Sigmoid colon (tissue), 7 donors: ENCODE measurements around the gene GABBR2. TPM values are rescaled to one million over a fixed set of nuclear protein-coding genes. Genes with fewer than 3 reads are reported as not detected.
A peak's percentile ranks its signal among the peaks of the same experiment; 100 is the strongest.

Experiments
- DNase-seq: peaks from one replicate; pipeline ENCODE4 v3.0.0-alpha.2; 2019
- H3K27ac ChIP-seq, 4 donors: fragments of 200-600 bp; sonication (generic); one replicate each; pipeline ENCODE4 v1.5.1; 2016 to 2019; ENCODE audit warnings: mild to moderate bottlenecking in 1 of 4
- H3K27me3 ChIP-seq, 3 donors: fragments of 200-600 bp; sonication (generic); one replicate each; pipeline ENCODE4 v1.5.1; 2019; ENCODE audit warnings: mild to moderate bottlenecking in 1 of 3
- H3K36me3 ChIP-seq, 4 donors: fragments of 200-600 bp; sonication (generic); one replicate each; pipeline ENCODE4 v1.5.1; 2016 to 2019
- H3K4me1 ChIP-seq, 4 donors: fragments of 200-600 bp; sonication (generic); one replicate each; pipeline ENCODE4 v1.5.1; 2017 to 2019
- H3K4me3 ChIP-seq, 4 donors: fragments of 200-600 bp; sonication (generic); one replicate each; pipeline ENCODE4 v1.5.1; 2017 to 2019; ENCODE audit warnings: mild to moderate bottlenecking in 2 of 4, moderate library complexity in 1 of 4
- H3K9me3 ChIP-seq, 4 donors: fragments of 200-600 bp in 3 of 4; sonication (generic) in 3 of 4; one replicate each; pipeline versions ENCODE4 v1.5.1 to v1.6.1; 2013 to 2019
- EP300 ChIP-seq, 4 donors: sonication (generic); formaldehyde crosslinking; IDR thresholded peaks; one replicate each; pipeline ENCODE4 v1.6.1; 2017; ENCODE audit warnings: antibody characterized with exemption in 4 of 4
- POLR2A ChIP-seq, 2 donors: fragments of 450-650 bp; IDR thresholded peaks; one replicate each; pipeline ENCODE4 v1.6.1; 2016; ENCODE audit warnings: antibody characterized with exemption in 2 of 2, mild to moderate bottlenecking in 2 of 2, moderate library complexity in 2 of 2
- POLR2AphosphoS5 ChIP-seq, 4 donors: sonication (generic); formaldehyde crosslinking; IDR thresholded peaks; one replicate each; pipeline ENCODE4 v1.6.1; 2017; ENCODE audit warnings: antibody characterized with exemption in 4 of 4
- WGBS, 2 donors: extraction: QIAGEN DNeasy Blood & Tissue Kit; methylation state at CpG; one replicate each; pipeline ENCODE4 v1.1.7; 2013; 5-methylcytosine and 5-hydroxymethylcytosine counted together
- intact Hi-C: fragments of 100-400 bp; cut with DNase I; formaldehyde crosslinking; loops from one replicate; pipeline ENCODE4 v1.15.1; 2023
- polyA plus RNA-seq, 3 donors: library from polyadenylated mRNA; stranded (reverse); fragments of 200-250 nt; gene quantifications; one replicate each; pipeline ENCODE4 v1.2.3, GENCODE V29; 2013
- total RNA-seq, 4 donors: library from RNA; depleted of rRNA; stranded (reverse); fragments of >200 nt; gene quantifications; one replicate each; pipeline ENCODE4 v1.1.0, GENCODE V29; 2016
- TF ChIP-seq, protein P1 (sequence below), 4 experiments: fragments of 450-650 bp in 3 of 4; fragments of 200-600 bp in 1 of 4; IDR thresholded peaks; one replicate each; pipeline ENCODE4 v1.5.1; 2016 to 2019; ENCODE audit warnings: antibody characterized with exemption in 4 of 4, mild to moderate bottlenecking in 3 of 4, moderate library complexity in 2 of 4
- donor health status: healthy with polysubstance abuse.
- donor health status: Bipolar disorder and iron deficiency.
- donor health status: healthy.

Gene GABBR2
- total and polyA plus RNA-seq, 7 donors = under 0.01 to 0.04 (median under 0.01) TPM; not detected in 4

DNA sequence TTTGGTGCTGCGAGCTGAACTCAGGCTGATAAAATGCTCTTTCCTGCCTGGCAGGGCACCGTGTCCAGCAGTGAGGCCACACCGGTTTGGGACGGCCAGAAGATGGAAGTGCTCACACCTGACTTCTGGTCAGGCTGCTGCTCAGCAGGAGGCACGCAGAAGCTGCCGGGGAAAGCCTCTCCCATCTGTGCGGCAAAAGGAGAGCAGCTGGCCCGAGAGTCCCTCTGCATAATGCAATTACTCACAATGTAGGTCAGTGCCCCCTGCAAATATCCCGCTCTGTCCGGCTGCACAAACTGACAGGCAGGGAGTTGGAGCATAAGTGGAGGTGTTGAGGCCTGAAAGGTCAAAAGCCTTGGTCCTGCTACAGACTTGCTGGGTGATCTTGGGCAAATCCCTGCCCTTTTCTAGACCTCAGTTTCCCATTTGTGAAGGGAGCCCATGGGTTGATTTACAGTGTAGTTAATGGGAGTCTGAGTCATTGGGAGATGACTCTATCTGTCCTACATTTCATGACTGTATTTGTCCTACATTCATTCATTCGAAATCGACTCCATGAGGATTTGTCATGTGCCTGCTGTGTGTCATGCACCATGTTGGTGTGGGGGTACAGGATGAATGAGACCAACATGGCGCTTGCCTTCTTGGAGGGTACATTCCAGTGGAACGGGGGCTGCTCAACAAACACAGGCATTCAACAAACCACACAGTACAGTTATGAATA is 391.4 kb downstream of the GABBR2 start:
- 85 to 86% methylated on average over 14 of the region's 14 CpGs for WGBS, 2 donors
- no peak overlapping the region for H3K4me3 ChIP-seq
- no peaks in the 10 kb centered on the region for H3K4me1 ChIP-seq
- intact Hi-C loops = no loop called here
- H3K27me3 ChIP-seq = no peaks in the 10 kb centered on the region
- no peaks in the 10 kb centered on the region for H3K9me3 ChIP-seq
- H3K27ac ChIP-seq = no peak overlapping the region
- DNase-seq = no peak
- H3K36me3 ChIP-seq = no peaks in the 10 kb centered on the region
- TF ChIP-seq, protein P1, sequence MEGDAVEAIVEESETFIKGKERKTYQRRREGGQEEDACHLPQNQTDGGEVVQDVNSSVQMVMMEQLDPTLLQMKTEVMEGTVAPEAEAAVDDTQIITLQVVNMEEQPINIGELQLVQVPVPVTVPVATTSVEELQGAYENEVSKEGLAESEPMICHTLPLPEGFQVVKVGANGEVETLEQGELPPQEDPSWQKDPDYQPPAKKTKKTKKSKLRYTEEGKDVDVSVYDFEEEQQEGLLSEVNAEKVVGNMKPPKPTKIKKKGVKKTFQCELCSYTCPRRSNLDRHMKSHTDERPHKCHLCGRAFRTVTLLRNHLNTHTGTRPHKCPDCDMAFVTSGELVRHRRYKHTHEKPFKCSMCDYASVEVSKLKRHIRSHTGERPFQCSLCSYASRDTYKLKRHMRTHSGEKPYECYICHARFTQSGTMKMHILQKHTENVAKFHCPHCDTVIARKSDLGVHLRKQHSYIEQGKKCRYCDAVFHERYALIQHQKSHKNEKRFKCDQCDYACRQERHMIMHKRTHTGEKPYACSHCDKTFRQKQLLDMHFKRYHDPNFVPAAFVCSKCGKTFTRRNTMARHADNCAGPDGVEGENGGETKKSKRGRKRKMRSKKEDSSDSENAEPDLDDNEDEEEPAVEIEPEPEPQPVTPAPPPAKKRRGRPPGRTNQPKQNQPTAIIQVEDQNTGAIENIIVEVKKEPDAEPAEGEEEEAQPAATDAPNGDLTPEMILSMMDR (IDR thresholded peaks at IDR 0.05) = no peak
- TF ChIP-seq POLR2A (IDR thresholded peaks at IDR 0.05) (no peak), POLR2AphosphoS5 (IDR thresholded peaks at IDR 0.05) (no peak), EP300 (IDR thresholded peaks at IDR 0.05) (no peak)

DNA sequence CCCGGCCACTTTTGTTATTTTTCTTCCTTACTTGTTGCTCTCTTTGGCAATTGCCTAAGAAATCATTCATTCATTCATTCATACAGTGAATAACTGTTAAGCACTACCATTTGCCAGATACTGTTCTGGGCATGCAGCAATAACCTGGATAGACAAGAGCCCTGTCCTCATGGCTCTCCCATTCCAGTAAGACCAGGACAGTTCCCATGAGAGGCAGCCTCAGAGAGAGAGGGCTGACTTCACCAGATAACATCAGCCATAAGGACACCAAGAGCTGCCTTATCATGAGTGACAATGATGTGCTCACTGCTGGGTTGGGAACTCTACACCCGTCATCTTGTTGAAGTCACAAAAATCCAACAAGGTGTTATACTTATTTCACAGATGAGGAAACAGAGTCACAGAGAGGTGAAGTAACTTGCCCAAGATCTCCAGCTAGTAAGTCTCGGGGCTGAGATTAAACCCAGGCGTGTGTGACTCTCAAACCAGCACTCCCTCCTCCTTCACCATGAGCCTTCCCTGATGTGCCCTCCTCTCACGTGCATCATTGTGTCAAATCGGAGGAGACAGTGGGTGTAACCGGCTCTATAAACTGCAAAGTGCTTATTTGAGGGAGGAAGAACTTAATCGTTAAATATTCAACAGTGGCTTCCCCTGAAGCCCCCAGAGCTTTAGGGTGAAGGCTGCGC is 392.1 kb downstream of the GABBR2 start:
- no peak for TF ChIP-seq POLR2A (IDR thresholded peaks at IDR 0.05)
- no peak for TF ChIP-seq POLR2AphosphoS5 (IDR thresholded peaks at IDR 0.05)
- TF ChIP-seq EP300 (IDR thresholded peaks at IDR 0.05) = no peak
- TF ChIP-seq, protein P1 (IDR thresholded peaks at IDR 0.05) = no peak
- 77 to 80% methylated on average over 9 of the region's 9 CpGs for WGBS, 2 donors
- no peak overlapping the region for H3K27ac ChIP-seq

DNA sequence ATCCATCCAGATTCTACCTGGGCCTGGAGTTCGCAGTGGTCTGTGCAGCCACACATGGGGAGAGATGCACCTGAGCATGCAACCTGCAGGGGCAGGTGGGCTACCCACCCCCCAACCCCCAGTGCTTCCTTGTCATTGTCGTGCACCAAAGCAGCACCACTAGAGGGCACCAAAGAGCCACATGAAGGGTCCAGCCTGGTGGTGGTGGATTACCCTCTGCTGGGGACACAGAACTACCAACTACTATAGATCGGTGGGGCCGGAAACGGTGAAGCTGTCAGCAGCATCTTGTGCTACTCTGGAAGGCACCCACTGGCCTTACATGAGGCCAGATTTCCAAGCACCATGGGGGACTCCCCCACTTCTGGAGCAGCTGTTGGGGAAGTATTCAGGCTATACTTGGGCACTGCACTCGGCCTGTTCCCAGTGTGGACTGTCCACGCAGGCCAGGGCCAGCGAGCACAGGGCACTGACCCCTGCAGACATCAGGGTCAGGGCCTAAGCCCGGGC is 393.1 kb downstream of the GABBR2 start:
- peak; percentile 76 for DNase-seq
- Histone ChIP-seq H3K27me3 (no peaks in the 10 kb centered on the region), H3K9me3 (no peaks in the 10 kb centered on the region), H3K4me3 (no peak overlapping the region), H3K27ac (no peak overlapping the region), H3K4me1 (no peaks in the 10 kb centered on the region), H3K36me3 (no peaks in the 10 kb centered on the region)
- intact Hi-C loops = loop anchor here (1.0 kb wide), 1 partner anchor 460 kb away; no protein-coding TSS in a partner anchor
- TF ChIP-seq EP300 (IDR thresholded peaks at IDR 0.05) = no peak
- TF ChIP-seq, protein P1 (IDR thresholded peaks at IDR 0.05) = peak; percentile 48 to 91 (median 80)
- WGBS, 2 donors = 32% methylated on average over 9 of the region's 9 CpGs

More for the DNA sequence above, 392.1 kb downstream of the GABBR2 start:
- no peaks in the 10 kb centered on the region for H3K4me1 ChIP-seq
- H3K36me3 ChIP-seq = no peaks in the 10 kb centered on the region
- H3K9me3 ChIP-seq = no peaks in the 10 kb centered on the region
- no peaks in the 10 kb centered on the region for H3K27me3 ChIP-seq
- no peak overlapping the region for H3K4me3 ChIP-seq
- no peak for DNase-seq
- intact Hi-C loops = no loop called here

DNA sequence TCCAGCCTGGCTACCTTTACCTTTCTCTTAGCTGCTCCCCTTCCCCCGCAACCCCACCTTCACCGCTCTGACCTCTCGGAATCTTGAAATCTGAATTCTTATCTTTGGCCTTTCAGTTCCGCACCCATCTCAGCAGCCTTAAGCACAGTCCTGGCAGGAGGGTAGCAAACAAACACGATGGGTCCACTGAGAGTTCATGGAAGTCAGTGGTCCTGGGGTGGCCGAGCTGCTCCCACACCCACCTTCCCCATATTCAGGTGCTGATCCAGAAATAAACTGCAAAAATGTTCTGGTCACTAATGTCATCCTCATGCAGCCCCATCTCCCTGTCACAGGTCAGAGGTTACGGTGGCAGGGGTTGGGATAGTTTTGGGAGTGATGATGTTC is 393.7 kb downstream of the GABBR2 start:
- intact Hi-C loops = loop anchor here (1.0 kb wide), 1 partner anchor 460 kb away; no protein-coding TSS in a partner anchor

More for the DNA sequence above, 393.7 kb downstream of the GABBR2 start:
- no peaks in the 10 kb centered on the region for H3K36me3 ChIP-seq
- no peaks in the 10 kb centered on the region for H3K4me1 ChIP-seq
- no peak for DNase-seq
- H3K9me3 ChIP-seq = no peaks in the 10 kb centered on the region
- no peak for TF ChIP-seq POLR2A (IDR thresholded peaks at IDR 0.05)
- no peak for TF ChIP-seq POLR2AphosphoS5 (IDR thresholded peaks at IDR 0.05)
- TF ChIP-seq EP300 (IDR thresholded peaks at IDR 0.05) = no peak
- TF ChIP-seq, protein P1 (IDR thresholded peaks at IDR 0.05) = no peak
- no peak overlapping the region for H3K27ac ChIP-seq
- H3K4me3 ChIP-seq = no peak overlapping the region
- WGBS, 2 donors = 71 to 78% methylated on average over 7 of the region's 7 CpGs
- no peaks in the 10 kb centered on the region for H3K27me3 ChIP-seq
